ENCODE data around the gene EDEM3.

DNA sequence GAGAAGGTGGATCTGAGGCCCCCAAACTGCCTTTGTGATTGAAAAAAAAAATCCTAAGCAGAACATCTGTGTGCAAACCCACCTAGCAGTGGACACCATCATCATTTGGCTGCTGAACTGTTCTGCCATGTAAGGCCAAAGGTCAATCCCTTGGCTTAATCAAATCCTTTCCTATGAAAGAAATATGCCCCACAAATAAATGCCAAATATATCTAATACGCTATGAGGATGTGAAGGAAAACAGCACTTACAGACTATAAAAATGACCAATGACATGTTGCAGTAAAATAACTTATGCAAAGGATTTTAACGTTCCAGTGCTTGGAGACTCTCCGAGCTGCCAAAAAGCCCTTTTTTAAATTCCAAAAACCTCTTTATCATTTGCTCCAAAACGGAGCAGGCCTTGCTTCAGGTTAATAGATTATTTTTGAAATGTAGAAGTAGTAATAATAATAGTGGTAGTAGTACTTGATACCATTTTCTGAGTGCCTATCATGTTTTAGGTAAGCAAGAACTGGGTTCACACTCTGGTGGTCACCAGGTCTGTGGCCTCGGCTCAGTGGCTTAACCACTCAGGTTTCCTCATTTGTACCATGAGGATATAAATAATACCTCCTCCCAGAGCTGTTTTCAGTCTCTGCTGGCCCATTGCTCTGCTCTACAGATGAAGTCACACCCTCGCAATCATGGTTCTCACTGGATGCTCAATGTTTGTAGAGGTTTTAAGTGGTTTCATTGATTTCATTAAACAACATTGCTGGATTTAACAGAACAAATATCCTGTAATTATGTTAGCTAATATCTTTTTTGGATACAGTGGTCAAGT lies 47.9 kb upstream of the EDEM3 start:
- TF ChIP-seq CTCF (IDR thresholded peaks at IDR 0.05) (no peak), POLR2A (IDR thresholded peaks at IDR 0.05) (no peak)
